H1 (cell line): ENCODE results near the gene SFN. TPM values are rescaled to one million over a fixed set of nuclear protein-coding genes. Genes with fewer than 3 reads are reported as not detected.
A peak's percentile ranks its signal among the peaks of the same experiment; 100 is the strongest.

Experiments
- CTCF ChIA-PET: fragments of 300-600 bp; sonication (Branson Sonifier 250); formaldehyde crosslinking; loops from one replicate; lab custom pipeline; 2021; ENCODE audit not compliant: partially characterized antibody; lab: Charles Lee
- POLR2A ChIA-PET: fragments of 300-600 bp; sonication (Branson Sonifier 250); formaldehyde crosslinking; loops from one replicate; lab custom pipeline; 2021; ENCODE audit warnings: inconsistent platforms; ENCODE audit not compliant: partially characterized antibody; lab: Charles Lee
- DNase-seq, 2 experiments: peaks; one replicate each; pipeline versions ENCODE4 v3.0.0 to v3.0.0-alpha.2; 2010 to 2022; ENCODE audit warnings: low spot score in 2 of 2, low read depth in 1 of 2, mixed read lengths in 1 of 2
- FAIRE-seq: peaks from 2 replicates; lab custom pipeline; 2011; peaks lifted over from hg19 to GRCh38; lab: Jason Lieb, UNC
- H2AFZ ChIP-seq: 2 replicates; pipeline ENCODE4 v1.8.1; 2012; ENCODE audit warnings: low read length, inconsistent platforms
- H2AK5ac ChIP-seq: 2 replicates; pipeline ENCODE4 v1.6.1; 2013; ENCODE audit warnings: low read depth, low read length
- H2BK120ac ChIP-seq: replicated peaks from 2 replicates; pipeline ENCODE3; 2013; ENCODE audit warnings: low read depth, low read length, inconsistent platforms
- H2BK12ac ChIP-seq: 2 replicates; pipeline ENCODE4 v1.6.1; 2013; ENCODE audit warnings: low read depth, low read length
- H2BK15ac ChIP-seq: 2 replicates; pipeline ENCODE4 v1.6.1; 2013; ENCODE audit warnings: low read length
- H2BK20ac ChIP-seq: 2 replicates; pipeline ENCODE4 v1.6.1; 2013; ENCODE audit warnings: low read length
- H2BK5ac ChIP-seq: 2 replicates; pipeline ENCODE4 v1.6.1; 2013; ENCODE audit warnings: low read depth, low read length
- H3K14ac ChIP-seq: 2 replicates; pipeline ENCODE4 v1.6.1; 2013; ENCODE audit warnings: inconsistent platforms; ENCODE audit not compliant: insufficient read length
- H3K18ac ChIP-seq: 2 replicates; pipeline ENCODE4 v1.6.1; 2013; ENCODE audit warnings: low read length; ENCODE audit errors: extremely low read depth
- H3K23ac ChIP-seq: 2 replicates; pipeline ENCODE4 v1.6.1; 2013; ENCODE audit warnings: inconsistent platforms; ENCODE audit not compliant: insufficient read length
- H3K23me2 ChIP-seq: 2 replicates; pipeline ENCODE4 v1.6.1; 2013; ENCODE audit warnings: low read depth, low read length
- H3K27ac ChIP-seq: 2 replicates; pipeline ENCODE4 v1.6.1; 2011; ENCODE audit warnings: low read depth, low read length, inconsistent platforms
- H3K27me3 ChIP-seq, 4 experiments: replicated peaks in 1 of 4; 1 replicate in 1 of 4; 2 replicates in 3 of 4; pipeline versions ENCODE4 v1.6.1 to v1.8.1; 2011 to 2013; ENCODE audit warnings: low read length in 3 of 4, mild to moderate bottlenecking in 3 of 4, inconsistent platforms in 2 of 4, mixed read lengths in 2 of 4, moderate library complexity in 1 of 4; ENCODE audit not compliant: control insufficient read depth in 3 of 4, insufficient read depth in 3 of 4; ENCODE audit errors: extremely low read depth in 1 of 4
- H3K36me3 ChIP-seq, 4 experiments: 2 replicates each; pipeline versions ENCODE4 v1.6.1 to v1.8.1; 2011 to 2013; ENCODE audit warnings: mild to moderate bottlenecking in 4 of 4, low read length in 3 of 4, moderate library complexity in 2 of 4, control low read depth in 1 of 4, inconsistent platforms in 1 of 4; ENCODE audit not compliant: insufficient read depth in 4 of 4, control insufficient read depth in 2 of 4
- H3K4ac ChIP-seq: replicated peaks from 2 replicates; pipeline ENCODE3; 2013; ENCODE audit warnings: low read length, low read depth, mixed read lengths, inconsistent platforms; ENCODE audit not compliant: insufficient read length
- H3K4me1 ChIP-seq, 4 experiments: replicated peaks in 1 of 4; 1 replicate in 1 of 4; 2 replicates in 3 of 4; pipeline versions ENCODE4 v1.6.1 to v1.8.1; 2011 to 2013; ENCODE audit warnings: low read length in 3 of 4, inconsistent platforms in 2 of 4, mixed read lengths in 1 of 4; ENCODE audit not compliant: insufficient read depth in 4 of 4, control insufficient read depth in 3 of 4
- H3K4me2 ChIP-seq, 2 experiments: 2 replicates each; pipeline versions ENCODE4 v1.6.1 to v1.8.1; 2011 to 2013; ENCODE audit warnings: low read depth in 2 of 2, low read length in 2 of 2, control low read depth in 1 of 2, inconsistent platforms in 1 of 2, mild to moderate bottlenecking in 1 of 2; ENCODE audit not compliant: insufficient read depth in 1 of 2
- H3K4me3 ChIP-seq, 4 experiments: fragments of 200-600, 300-600 bp in 1 of 4; sonication (generic), shearing (Covaris generic), sonication (Bioruptor Twin) in 1 of 4; 2 replicates each; pipeline versions ENCODE4 v1.5.1 to v1.8.1; 2011 to 2016; ENCODE audit warnings: low read length in 4 of 4, low read depth in 3 of 4, control low read depth in 2 of 4, inconsistent platforms in 2 of 4, mild to moderate bottlenecking in 2 of 4, mixed read lengths in 1 of 4, moderate library complexity in 1 of 4; ENCODE audit not compliant: insufficient read depth in 2 of 4; ENCODE audit errors: extremely low read depth in 1 of 4
- H3K56ac ChIP-seq: replicated peaks from 2 replicates; pipeline ENCODE3; 2013; ENCODE audit warnings: low read depth, mild to moderate bottlenecking, mixed read lengths, low read length, inconsistent platforms; ENCODE audit not compliant: insufficient read length
- H3K79me1 ChIP-seq: 2 replicates; pipeline ENCODE4 v1.6.1; 2013; ENCODE audit warnings: low read depth, low read length, control low read depth
- H3K79me2 ChIP-seq, 2 experiments: 2 replicates each; pipeline versions ENCODE4 v1.6.1 to v1.8.1; 2012 to 2013; ENCODE audit warnings: low read length in 2 of 2, mild to moderate bottlenecking in 2 of 2, inconsistent platforms in 1 of 2; ENCODE audit not compliant: insufficient read depth in 2 of 2, control insufficient read depth in 1 of 2
- H3K9ac ChIP-seq, 4 experiments: replicated peaks in 1 of 4; 1 replicate in 1 of 4; 2 replicates in 3 of 4; pipeline versions ENCODE4 v1.6.1 to v1.8.1; 2011 to 2013; ENCODE audit warnings: low read depth in 3 of 4, low read length in 3 of 4, control low read depth in 2 of 4, mild to moderate bottlenecking in 2 of 4, moderate library complexity in 2 of 4, inconsistent platforms in 1 of 4; ENCODE audit errors: extremely low read depth in 1 of 4
- H3K9me3 ChIP-seq, 2 experiments: 2 replicates each; pipeline versions ENCODE4 v1.6.1 to v1.8.1; 2012 to 2013; ENCODE audit warnings: mild to moderate bottlenecking in 2 of 2, moderate library complexity in 2 of 2, control low read depth in 1 of 2, inconsistent platforms in 1 of 2, low read depth in 1 of 2, low read length in 1 of 2, mixed read lengths in 1 of 2; ENCODE audit not compliant: insufficient read depth in 2 of 2
- H4K20me1 ChIP-seq, 2 experiments: replicated peaks in 1 of 2; 2 replicates each; pipeline versions ENCODE3 to v1.8.1; 2011 to 2013; ENCODE audit warnings: inconsistent platforms in 2 of 2, low read length in 2 of 2, mild to moderate bottlenecking in 1 of 2; ENCODE audit not compliant: insufficient read depth in 2 of 2, control insufficient read depth in 1 of 2
- H4K5ac ChIP-seq: 2 replicates; pipeline ENCODE4 v1.6.1; 2013; ENCODE audit warnings: low read length, low read depth, mixed read lengths, inconsistent platforms; ENCODE audit not compliant: insufficient read length
- H4K8ac ChIP-seq: 2 replicates; pipeline ENCODE4 v1.8.0; 2013; ENCODE audit warnings: mild to moderate bottlenecking, moderate library complexity, low read length, inconsistent platforms; ENCODE audit not compliant: insufficient read depth; ENCODE audit errors: extremely low read depth
- H4K91ac ChIP-seq: replicated peaks from 2 replicates; pipeline ENCODE3; 2013; ENCODE audit warnings: low read length, mixed read lengths, inconsistent platforms; ENCODE audit not compliant: insufficient read length
- WGBS, 2 experiments: shearing (Covaris generic) in 1 of 2; methylation state at CpG; one replicate each; pipeline versions ENCODE4 v1.1.6 to v1.1.7; 2013 to 2015; ENCODE audit warnings: low lambda C conversion rate in 2 of 2, mixed read lengths in 2 of 2, inconsistent platforms in 1 of 2, low coverage in 1 of 2, missing lambda C conversion rate in 1 of 2; ENCODE audit not compliant: insufficient replicate concordance in 2 of 2, insufficient coverage in 1 of 2, insufficient read length in 1 of 2; ENCODE audit errors: extremely low coverage in 1 of 2, missing lambda C conversion rate in 1 of 2; 5-methylcytosine and 5-hydroxymethylcytosine counted together
- polyA plus RNA-seq, 7 experiments: library from polyadenylated mRNA; depleted of rRNA in 3 of 7; stranded (reverse) in 5 of 7; unstranded in 2 of 7; fragments of >200 nt in 5 of 7; fragments of 200-250 nt in 2 of 7; gene quantifications; 1 replicate in 5 of 7; 2 replicates in 1 of 7; 4 replicates in 1 of 7; pipeline versions ENCODE4 v1.2.1 to v1.2.3, GENCODE V29; 2011 to 2013; ENCODE audit warnings: missing spikeins in 2 of 7, mixed read lengths in 2 of 7
- total RNA-seq: library from RNA; stranded (reverse); fragmentation: NEBNext Ultra II Directional; extraction: Animal tissue kit (Norgen Biotek cat#: 25700); gene quantifications from 2 replicates; pipeline ENCODE4 v1.2.1, GENCODE V29; 2021

SFN gene
- total and polyA plus RNA-seq, 2 of the 8 experiments (the other 6 are each of a cell fraction or from before 2014, with no cell fraction given) = 3.3 to 3.9 TPM

- peaks cover 0 to 5% of the 10 kb centered on the region in 2 experiments for H4K20me1 ChIP-seq
- no peak overlapping the region for H4K5ac ChIP-seq
- no peak overlapping the region for H3K4me3 ChIP-seq
- no peak for DNase-seq
- no peak overlapping the region for H2AFZ ChIP-seq
- no peak overlapping the region for H3K56ac ChIP-seq
- FAIRE-seq = no peak
- no peak overlapping the region for H2BK12ac ChIP-seq
- H2BK5ac ChIP-seq = no peak overlapping the region
- no peak overlapping the region for H3K4me2 ChIP-seq
- H3K79me2 ChIP-seq = no peaks in the 10 kb centered on the region
- 84% methylated on average over 4 of the region's 4 CpGs; no CpG with 5 or more reads in 1 of the 2 experiments for WGBS, 2 experiments
- no peak overlapping the region for H3K9ac ChIP-seq
- H3K23ac ChIP-seq = no peak overlapping the region
- H2BK20ac ChIP-seq = no peak overlapping the region
- H3K4ac ChIP-seq = no peak overlapping the region
- H2BK120ac ChIP-seq = no peak overlapping the region
- H3K27me3 ChIP-seq = no peaks in the 10 kb centered on the region; a peak in 1 of 7 replicates
- H3K14ac ChIP-seq = no peak overlapping the region
- no peak overlapping the region for H3K27ac ChIP-seq
- ChIA-PET POLR2A (interaction anchor here (0.6 to 2.2 kb wide), 7 partner anchors 10 to 144 kb away, joined by 3 to 7 read pairs (median 4); partner anchors contain the start of gene GPN2), CTCF (interaction anchor here (0.6 to 22.8 kb wide), 11 partner anchors 8 to 314 kb away, joined by 3 to 547 read pairs (median 4); partner anchors contain the start of genes GPN2 and SFN)
- H2BK15ac ChIP-seq = no peak overlapping the region
- H3K9me3 ChIP-seq = no peaks in the 10 kb centered on the region
- peaks cover 0 to 12% (median 5%) of the 10 kb centered on the region in 4 experiments; a peak in 5 of 8 replicates for H3K36me3 ChIP-seq
- H4K91ac ChIP-seq = no peak overlapping the region
- no peaks in the 10 kb centered on the region for H3K79me1 ChIP-seq
- no peak overlapping the region for H3K18ac ChIP-seq
- no peak overlapping the region for H2AK5ac ChIP-seq
- H3K23me2 ChIP-seq = no peaks in the 10 kb centered on the region
- peak overlapping the region; percentile 30; the same call in 1 of the 2 replicates for H4K8ac ChIP-seq
- peaks cover 0 to 10% (median 6%) of the 10 kb centered on the region in 4 experiments; a peak in 6 of 7 replicates for H3K4me1 ChIP-seq
Observed at GRCh38 chr1:26855636-26856035, 7.3 kb upstream of the SFN start.
